GM06990 (cell line): Measurements from ENCODE around the gene MAS1L.

Experiments
- DNase-seq: peaks from one replicate; pipeline ENCODE4 v3.0.0-alpha.2; 2011; ENCODE audit not compliant: insufficient read length; ENCODE audit errors: extremely low read depth
- H3K27me3 ChIP-seq: replicated peaks from 2 replicates; pipeline ENCODE4 v1.6.0; 2011; ENCODE audit warnings: low read length; ENCODE audit not compliant: control insufficient read depth, insufficient read depth
- H3K36me3 ChIP-seq: 2 replicates; pipeline ENCODE4 v1.5.1; 2011; ENCODE audit warnings: low read length; ENCODE audit not compliant: control insufficient read depth, insufficient read depth
- H3K4me3 ChIP-seq: replicated peaks from 2 replicates; pipeline ENCODE4 v1.5.1; 2011; ENCODE audit warnings: low read depth, mild to moderate bottlenecking, control low read depth, low read length
- CTCF ChIP-seq: IDR thresholded peaks from 2 replicates; pipeline ENCODE4 v1.5.1; 2011; ENCODE audit warnings: low read length, control low read depth, mild to moderate bottlenecking, inconsistent platforms; ENCODE audit not compliant: insufficient read depth, poor library complexity, severe bottlenecking

MAS1L gene

GRCh38 chr6:29504961-29505360 lies 17.2 kb upstream of the MAS1L start:
- Histone ChIP-seq H3K4me3 (no peak overlapping the region), H3K27me3 (no peaks in the 10 kb centered on the region), H3K36me3 (no peaks in the 10 kb centered on the region)

GRCh38 chr6:29502597-29502996 lies 14.8 kb upstream of the MAS1L start:
- no peak for TF ChIP-seq CTCF
- H3K27me3 ChIP-seq, result no peaks in the 10 kb centered on the region
- H3K4me3 ChIP-seq, result no peak overlapping the region
- no peaks in the 10 kb centered on the region for H3K36me3 ChIP-seq
- DNase-seq, result no peak

More at GRCh38 chr6:29504961-29505360, 17.2 kb upstream of the MAS1L start:
- TF ChIP-seq CTCF, result no peak
- no peak for DNase-seq

- no peak for TF ChIP-seq CTCF
- no peak for DNase-seq
- Histone ChIP-seq H3K4me3 (no peak overlapping the region), H3K27me3 (no peaks in the 10 kb centered on the region), H3K36me3 (no peaks in the 10 kb centered on the region)
Observed at GRCh38 chr6:29502181-29502580, 14.4 kb upstream of the MAS1L start.

GRCh38 chr6:29501106-29501505 lies 13.3 kb upstream of the MAS1L start:
- no peaks in the 10 kb centered on the region for H3K36me3 ChIP-seq
- DNase-seq, result no peak
- no peaks in the 10 kb centered on the region for H3K27me3 ChIP-seq
- no peak for TF ChIP-seq CTCF
- H3K4me3 ChIP-seq, result no peak overlapping the region

- Histone ChIP-seq H3K4me3 (no peak overlapping the region), H3K27me3 (no peaks in the 10 kb centered on the region), H3K36me3 (no peaks in the 10 kb centered on the region)
- TF ChIP-seq CTCF, result no peak
- no peak for DNase-seq
Observed at GRCh38 chr6:29500594-29500993, 12.8 kb upstream of the MAS1L start.

- Histone ChIP-seq H3K27me3 (no peaks in the 10 kb centered on the region), H3K36me3 (no peaks in the 10 kb centered on the region)
- no peak for DNase-seq
Observed at GRCh38 chr6:29499704-29500103, 11.9 kb upstream of the MAS1L start.

More at GRCh38 chr6:29499704-29500103, 11.9 kb upstream of the MAS1L start:
- no peak for TF ChIP-seq CTCF
- no peak overlapping the region for H3K4me3 ChIP-seq
